Psoas muscle (tissue), 8 donors: ENCODE results near the gene LRRC28. TPM values are rescaled to one million over a fixed set of nuclear protein-coding genes. Genes with fewer than 3 reads are reported as not detected.

Experiments
- ATAC-seq, 4 donors: fragments of 200-7000 bp; cut with Tn5 transposase; one replicate each; pipeline ENCODE4 v1.9.1; 2020; ENCODE audit warnings: moderate library complexity in 3 of 4, mild to moderate bottlenecking in 2 of 4
- DNase-seq, 2 donors: peaks; one replicate each; pipeline ENCODE4 v3.0.0-alpha.2; 2020
- H3K27ac ChIP-seq: fragments of 200-600 bp; one replicate; pipeline ENCODE4 v1.8.0; 2022
- H3K27me3 ChIP-seq, 3 donors: fragments of 200-600 bp in 1 of 3; one replicate each; pipeline versions ENCODE4 v1.6.1 to v1.8.0; 2013 to 2022; ENCODE audit warnings: low read length in 2 of 3, mild to moderate bottlenecking in 2 of 3, moderate library complexity in 1 of 3; ENCODE audit not compliant: insufficient read depth in 3 of 3
- H3K36me3 ChIP-seq, 2 donors: fragments of 200-600 bp in 1 of 2; one replicate each; pipeline versions ENCODE4 v1.6.1 to v1.8.0; 2013 to 2022; ENCODE audit warnings: low read depth in 1 of 2, mild to moderate bottlenecking in 1 of 2, moderate library complexity in 1 of 2; ENCODE audit not compliant: insufficient read depth in 1 of 2
- H3K4me1 ChIP-seq: fragments of 200-600 bp; one replicate; pipeline ENCODE4 v1.8.0; 2022
- H3K4me3 ChIP-seq: fragments of 200-600 bp; one replicate; pipeline ENCODE4 v1.8.0; 2022; ENCODE audit warnings: mild to moderate bottlenecking
- H3K9me3 ChIP-seq: fragments of 200-600 bp; one replicate; pipeline ENCODE4 v1.8.0; 2022
- CTCF ChIP-seq: fragments of 200-600 bp; IDR thresholded peaks from one replicate; pipeline ENCODE4 v1.8.0; 2022; ENCODE audit warnings: antibody characterized with exemption
- WGBS, 3 donors: extraction: QIAGEN DNeasy Blood & Tissue Kit; methylation state at CpG; one replicate each; pipeline versions ENCODE4 v1.1.6 to v1.1.7; 2013; 5-methylcytosine and 5-hydroxymethylcytosine counted together
- intact Hi-C, 2 donors: fragments of 100-400 bp; cut with DNase I; formaldehyde crosslinking; loops; one replicate each; pipeline versions ENCODE4 v1.11.0 to v1.14.2; 2022
- polyA plus RNA-seq, 3 donors: library from polyadenylated mRNA; stranded (reverse); fragments of 200-250 nt; gene quantifications; one replicate each; pipeline ENCODE4 v1.2.3, GENCODE V29; 2013
- total RNA-seq, 4 donors: library from RNA; stranded (reverse); fragmentation: NEBNext Ultra II Directional in 2 of 4; extraction: Animal tissue kit (Norgen Biotek cat#: 25700) in 2 of 4; gene quantifications; one replicate each; pipeline versions ENCODE4 v1.2.1 to v1.2.4, GENCODE V29; 2021 to 2023
- donor health status: healthy with polysubstance abuse.
- donor health status: DM: no; HTN: no; CAD: no; lungs with moderate emphysema.
- donor health status: Bipolar disorder and iron deficiency.
- donor health status: healthy.
- donor health status: DM: yes; HTN: yes; CAD: no.
- donor health status: DM: no; HTN: no; CAD: no.
- donor health status: DM: no; HTN: no; CAD: no.
- donor health status: DM: yes; HTN: yes; CAD: no.

Gene LRRC28
- total and polyA plus RNA-seq, 7 donors, result 8.4 to 31.2 (median 21.0) TPM

GRCh38 chr15:99312794-99313193, 61.5 kb downstream of the LRRC28 start:
- ATAC-seq (no peak), DNase-seq (no peak)
- Histone ChIP-seq H3K27ac (no peak overlapping the region), H3K4me3 (no peak overlapping the region), H3K36me3 (no peaks in the 10 kb centered on the region), H3K27me3 (no peaks in the 10 kb centered on the region), H3K9me3 (peaks cover 11% of the 10 kb centered on the region), H3K4me1 (no peaks in the 10 kb centered on the region)
- WGBS, 3 donors, result 96 to 99% (median 96%) methylated on average over 3 of the region's 3 CpGs
- intact Hi-C loops, result no loop called here
- TF ChIP-seq CTCF, result no peak

GRCh38 chr15:99315636-99316035, 64.4 kb downstream of the LRRC28 start:
- Histone ChIP-seq H3K27ac (no peak overlapping the region), H3K9me3 (peaks cover 11% of the 10 kb centered on the region), H3K27me3 (no peaks in the 10 kb centered on the region), H3K36me3 (no peaks in the 10 kb centered on the region), H3K4me3 (no peak overlapping the region), H3K4me1 (peaks cover 7% of the 10 kb centered on the region)
- no peak for ATAC-seq
- WGBS, 3 donors, result 66 to 80% (median 70%) methylated on average over 2 of the region's 2 CpGs
- intact Hi-C loops, result no loop called here
- no peak for DNase-seq
- TF ChIP-seq CTCF, result no peak

GRCh38 chr15:99320374-99321215, 69.3 kb downstream of the LRRC28 start:
- ATAC-seq (peak; percentile 14 to 62 (median 40)), DNase-seq (no peak)
- Histone ChIP-seq H3K4me1 (peaks cover 34% of the 10 kb centered on the region), H3K27me3 (no peaks in the 10 kb centered on the region), H3K4me3 (no peak overlapping the region), H3K27ac (peak overlapping the region; percentile 54), H3K9me3 (no peaks in the 10 kb centered on the region), H3K36me3 (no peaks in the 10 kb centered on the region)
- intact Hi-C loops, result no loop called here
- TF ChIP-seq CTCF, result no peak
- 62 to 82% (median 67%) methylated on average over 1 of the region's 1 CpG for WGBS, 3 donors

- 91 to 98% (median 93%) methylated on average over 1 of the region's 1 CpG for WGBS, 3 donors
- ATAC-seq (no peak), DNase-seq (no peak)
- Histone ChIP-seq H3K27me3 (no peaks in the 10 kb centered on the region), H3K9me3 (no peaks in the 10 kb centered on the region), H3K4me1 (peaks cover 42% of the 10 kb centered on the region), H3K27ac (peak overlapping the region; percentile 78), H3K36me3 (no peaks in the 10 kb centered on the region), H3K4me3 (no peak overlapping the region)
- TF ChIP-seq CTCF, result no peak
- intact Hi-C loops, result no loop called here
These were observed 70.2 kb downstream of the LRRC28 start for GRCh38 chr15:99321468-99321867.
